Nephron progenitor cell (in vitro differentiated cells): ENCODE data around the gene FAT2.

Experiments used
- DNase-seq: peaks from one replicate; pipeline ENCODE4 v3.0.0; 2021
- H3K27ac Mint-ChIP-seq: 2 replicates; pipeline ENCODE4 v1.8.0; 2021; ENCODE audit warnings: mild to moderate bottlenecking, moderate library complexity, mixed read lengths
- H3K27me3 Mint-ChIP-seq: 2 replicates; pipeline ENCODE4 v1.8.0; 2021; ENCODE audit warnings: mild to moderate bottlenecking, low read depth, mixed read lengths; ENCODE audit not compliant: poor library complexity
- H3K36me3 Mint-ChIP-seq: 2 replicates; pipeline ENCODE4 v1.8.0; 2021; ENCODE audit warnings: low read depth, mixed read lengths
- H3K4me1 Mint-ChIP-seq: 2 replicates; pipeline ENCODE4 v1.8.0; 2021; ENCODE audit warnings: mixed read lengths
- H3K4me3 Mint-ChIP-seq: 2 replicates; pipeline ENCODE4 v1.8.0; 2021; ENCODE audit warnings: mild to moderate bottlenecking, moderate library complexity, mixed read lengths
- H3K9me3 Mint-ChIP-seq: 2 replicates; pipeline ENCODE4 v1.8.0; 2021; ENCODE audit warnings: mild to moderate bottlenecking, moderate library complexity, mixed read lengths
- TF ChIP-seq, protein P1 (sequence below): fragments of 200-600 bp; sonication (generic); IDR thresholded peaks from 2 replicates; pipeline ENCODE4 v1.5.0; 2021; ENCODE audit warnings: antibody characterized with exemption

FAT2 gene

DNA sequence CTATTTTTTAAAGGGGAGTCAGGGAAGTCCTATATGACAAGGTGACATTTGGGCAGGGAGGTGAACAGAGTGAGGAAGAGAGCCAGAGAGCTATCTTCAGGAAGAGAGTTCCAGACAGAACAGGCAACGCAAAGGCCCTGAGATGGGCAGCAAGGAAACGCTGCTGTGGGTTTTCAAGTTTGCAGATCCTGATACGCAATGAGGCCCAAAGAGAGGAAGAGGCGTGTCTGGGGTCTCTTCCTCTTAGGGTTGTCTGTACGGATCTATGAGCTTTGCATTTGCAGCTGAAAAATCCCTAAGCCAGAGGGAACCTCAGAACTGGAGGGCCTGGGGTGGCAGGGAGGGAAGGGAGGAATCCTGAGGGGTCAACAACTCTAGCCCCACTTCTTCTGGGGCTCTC lies 13.6 kb downstream of the FAT2 start:
- Mint-ChIP-seq H3K27me3 (peaks cover 14% of the 10 kb centered on the region), H3K4me1 (peaks cover 6% of the 10 kb centered on the region), H3K36me3 (no peaks in the 10 kb centered on the region), H3K9me3 (no peaks in the 10 kb centered on the region), H3K4me3 (no peak overlapping the region), H3K27ac (no peak overlapping the region)
- DNase-seq, result no peak
- TF ChIP-seq, protein P1, sequence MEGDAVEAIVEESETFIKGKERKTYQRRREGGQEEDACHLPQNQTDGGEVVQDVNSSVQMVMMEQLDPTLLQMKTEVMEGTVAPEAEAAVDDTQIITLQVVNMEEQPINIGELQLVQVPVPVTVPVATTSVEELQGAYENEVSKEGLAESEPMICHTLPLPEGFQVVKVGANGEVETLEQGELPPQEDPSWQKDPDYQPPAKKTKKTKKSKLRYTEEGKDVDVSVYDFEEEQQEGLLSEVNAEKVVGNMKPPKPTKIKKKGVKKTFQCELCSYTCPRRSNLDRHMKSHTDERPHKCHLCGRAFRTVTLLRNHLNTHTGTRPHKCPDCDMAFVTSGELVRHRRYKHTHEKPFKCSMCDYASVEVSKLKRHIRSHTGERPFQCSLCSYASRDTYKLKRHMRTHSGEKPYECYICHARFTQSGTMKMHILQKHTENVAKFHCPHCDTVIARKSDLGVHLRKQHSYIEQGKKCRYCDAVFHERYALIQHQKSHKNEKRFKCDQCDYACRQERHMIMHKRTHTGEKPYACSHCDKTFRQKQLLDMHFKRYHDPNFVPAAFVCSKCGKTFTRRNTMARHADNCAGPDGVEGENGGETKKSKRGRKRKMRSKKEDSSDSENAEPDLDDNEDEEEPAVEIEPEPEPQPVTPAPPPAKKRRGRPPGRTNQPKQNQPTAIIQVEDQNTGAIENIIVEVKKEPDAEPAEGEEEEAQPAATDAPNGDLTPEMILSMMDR, result no peak

- H3K27me3 Mint-ChIP-seq, result peaks cover 6% of the 10 kb centered on the region
- no peaks in the 10 kb centered on the region for H3K36me3 Mint-ChIP-seq
- H3K4me3 Mint-ChIP-seq, result no peak overlapping the region
- no peak for DNase-seq
- no peaks in the 10 kb centered on the region for H3K4me1 Mint-ChIP-seq
- TF ChIP-seq, protein P1, result no peak
- H3K9me3 Mint-ChIP-seq, result no peaks in the 10 kb centered on the region
- no peak overlapping the region for H3K27ac Mint-ChIP-seq
Observed at GRCh38 chr5:151574444-151574996, 16.6 kb downstream of the FAT2 start.

DNA sequence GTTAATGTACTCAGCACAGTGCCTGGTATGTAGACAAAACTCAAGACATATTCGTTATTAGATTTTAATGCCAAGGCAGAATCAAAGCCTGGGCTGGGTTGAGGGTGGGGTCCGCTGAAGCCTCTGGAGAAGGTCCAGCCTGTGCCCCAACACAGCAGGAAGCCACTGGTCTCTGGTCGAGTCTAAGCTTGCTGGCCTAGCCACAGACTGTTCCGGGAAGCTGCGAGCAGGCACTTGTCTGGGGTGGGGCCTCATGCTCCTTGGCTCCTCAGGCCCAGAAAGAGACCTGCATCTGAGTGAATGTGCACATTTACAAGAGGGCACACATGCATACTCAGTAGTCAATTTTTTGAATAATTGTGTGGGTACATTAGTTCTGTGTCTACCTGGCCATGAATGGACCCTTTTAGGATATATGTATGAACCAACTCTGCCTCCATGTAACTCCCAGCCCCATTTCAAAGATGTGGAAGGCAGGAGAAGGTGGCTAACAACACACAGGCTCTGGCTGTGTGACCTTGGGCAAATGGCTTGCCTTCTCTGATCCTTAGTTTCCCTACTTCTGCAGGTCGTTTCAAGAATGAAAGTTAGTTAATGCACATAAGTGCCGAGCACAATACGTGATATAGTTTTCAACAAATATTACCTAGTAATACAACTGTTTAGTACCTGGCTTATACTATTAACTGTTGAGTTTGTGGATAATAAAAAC lies 18.3 kb downstream of the FAT2 start:
- no peak for DNase-seq
- H3K27ac Mint-ChIP-seq, result no peak overlapping the region
- peaks cover 5% of the 10 kb centered on the region for H3K4me1 Mint-ChIP-seq
- H3K36me3 Mint-ChIP-seq, result no peaks in the 10 kb centered on the region
- TF ChIP-seq, protein P1, result no peak
- no peaks in the 10 kb centered on the region for H3K9me3 Mint-ChIP-seq
- H3K4me3 Mint-ChIP-seq, result no peak overlapping the region
- H3K27me3 Mint-ChIP-seq, result peaks cover 9% of the 10 kb centered on the region

- H3K36me3 Mint-ChIP-seq, result no peaks in the 10 kb centered on the region
- H3K9me3 Mint-ChIP-seq, result peaks cover 3% of the 10 kb centered on the region
- no peak for DNase-seq
- no peak overlapping the region for H3K4me3 Mint-ChIP-seq
- TF ChIP-seq, protein P1, result no peak
- H3K27ac Mint-ChIP-seq, result peak overlapping the region; percentile 90
- peaks cover 5% of the 10 kb centered on the region for H3K4me1 Mint-ChIP-seq
- H3K27me3 Mint-ChIP-seq, result peaks cover 9% of the 10 kb centered on the region
Observed at GRCh38 chr5:151571270-151572173, 19.6 kb downstream of the FAT2 start.

DNA sequence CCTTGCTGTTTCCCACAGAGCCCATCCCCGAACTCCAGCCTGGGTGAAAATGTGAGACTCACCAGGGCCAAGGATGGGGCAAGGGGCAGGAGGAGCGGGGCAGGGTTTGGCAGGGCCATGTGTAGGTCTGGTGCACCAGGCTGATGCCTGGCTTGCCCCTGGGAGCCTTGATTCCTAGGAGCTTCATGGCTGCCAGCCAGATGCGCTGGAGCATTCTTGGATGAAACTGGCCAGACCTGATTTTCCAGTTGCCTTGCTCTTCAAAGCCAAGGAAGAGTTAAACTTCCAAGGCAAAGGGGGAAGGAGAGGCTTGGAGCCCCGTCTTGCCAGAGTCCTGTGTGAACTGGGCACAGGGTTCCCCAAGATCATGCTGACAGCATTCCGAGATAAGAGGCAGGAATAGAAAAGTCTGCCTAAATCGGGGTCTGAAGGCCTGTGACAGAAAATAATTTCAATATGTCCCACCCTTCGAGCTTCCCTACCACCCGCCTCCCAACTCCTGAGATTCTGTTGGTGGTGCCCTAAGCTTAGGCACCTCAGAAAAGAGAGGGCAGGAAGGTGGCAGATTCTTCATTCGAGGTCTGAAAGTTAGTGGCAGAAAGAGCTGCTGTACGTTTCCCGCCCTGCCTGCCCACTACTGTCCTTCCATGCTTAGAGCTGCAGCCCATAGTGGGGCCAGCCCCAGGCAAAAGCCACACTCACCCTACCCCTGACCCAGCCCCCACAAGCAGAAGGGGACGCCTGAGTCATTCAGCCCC lies 20.4 kb downstream of the FAT2 start:
- H3K27me3 Mint-ChIP-seq, result peaks cover 17% of the 10 kb centered on the region
- DNase-seq, result no peak
- H3K9me3 Mint-ChIP-seq, result peaks cover 3% of the 10 kb centered on the region
- peaks cover 5% of the 10 kb centered on the region for H3K4me1 Mint-ChIP-seq
- no peaks in the 10 kb centered on the region for H3K36me3 Mint-ChIP-seq
- H3K4me3 Mint-ChIP-seq, result no peak overlapping the region
- no peak overlapping the region for H3K27ac Mint-ChIP-seq
- TF ChIP-seq, protein P1, result no peak
